Right renal pelvis (tissue), 4 donors: ENCODE data around the gene IQUB. TPM values are rescaled to one million over a fixed set of nuclear protein-coding genes. Genes with fewer than 3 reads are reported as not detected.
A peak's percentile ranks its signal among the peaks of the same experiment; 100 is the strongest.
"Not testable (repeated sequence)": the region's sequence is repeated elsewhere in the genome, so short reads cannot be mapped to it uniquely, and the experiment has no call there.

Experiments
- DNase-seq, 4 donors: peaks; one replicate each; pipeline ENCODE4 v3.0.0-alpha.2; 2013; ENCODE audit warnings: low read depth in 4 of 4, low spot score in 3 of 4, missing footprints in 1 of 4
- polyA plus RNA-seq, 4 donors: library from polyadenylated mRNA; unstranded; fragments of 120-200 nt; gene quantifications; one replicate each; pipeline ENCODE4 v1.2.1, GENCODE V29; 2013; ENCODE audit not compliant: insufficient read length in 4 of 4

IQUB gene
- polyA plus RNA-seq, 4 donors, result 5.4 to 7.3 (median 6.3) TPM

- no peak for DNase-seq
Measured at GRCh38 chr7:123425246-123425645, 109.1 kb downstream of the IQUB start.

- no peak for DNase-seq
Measured at GRCh38 chr7:123424463-123424862, 109.9 kb downstream of the IQUB start.

GRCh38 chr7:123423622-123424021 is 110.8 kb downstream of the IQUB start:
- no peak for DNase-seq

GRCh38 chr7:123417580-123417979 is 116.8 kb downstream of the IQUB start:
- no peak for DNase-seq

GRCh38 chr7:123415625-123416024 is 118.8 kb downstream of the IQUB start:
- DNase-seq, result no peak

- DNase-seq, result peak; percentile 40 to 79 (median 64)
Measured at GRCh38 chr7:123410273-123410904, 124.0 kb downstream of the IQUB start.

- not testable (repeated sequence) for DNase-seq
Measured at GRCh38 chr7:123407951-123408350, 126.4 kb downstream of the IQUB start.

Other genes starting within 250 kb of the IQUB start
- gene NDUFA5, start 23.2 kb upstream of the IQUB start, polyA plus RNA-seq, result 100 to 1,000 TPM; 208 to 264 (median 256) TPM
- 1 to 10 TPM; 1.4 to 2.8 (median 1.6) TPM for gene ASB15, start 67.2 kb upstream of the IQUB start, polyA plus RNA-seq
- under 1 TPM in 2 of 4 donors, not detected in 2; 0.03 to 0.21 TPM for gene LMOD2, start 121.3 kb upstream of the IQUB start, polyA plus RNA-seq
- gene WASL, start 214.4 kb upstream of the IQUB start, polyA plus RNA-seq, result 100 to 1,000 TPM in 1 of 4 donors, 10 to 100 TPM in 3; 75.9 to 105 (median 95.7) TPM